Activated T-helper 1 cell treated with anti-CD3 and anti-CD28 coated beads, Interleukin-2, amount 50 U/mL, for 16 hours (primary cell): ENCODE data around the gene LCMT1.
A peak's percentile ranks its signal among the peaks of the same experiment; 100 is the strongest.
"Not testable (repeated sequence)": the region's sequence is repeated elsewhere in the genome, so short reads cannot be mapped to it uniquely, and the experiment has no call there.

Experiments
- DNase-seq, 2 donors: peaks; one replicate each; pipeline ENCODE4 v3.0.0-alpha.2; 2020; ENCODE audit warnings: low read depth in 1 of 2, low spot score in 1 of 2

LCMT1 gene

DNA sequence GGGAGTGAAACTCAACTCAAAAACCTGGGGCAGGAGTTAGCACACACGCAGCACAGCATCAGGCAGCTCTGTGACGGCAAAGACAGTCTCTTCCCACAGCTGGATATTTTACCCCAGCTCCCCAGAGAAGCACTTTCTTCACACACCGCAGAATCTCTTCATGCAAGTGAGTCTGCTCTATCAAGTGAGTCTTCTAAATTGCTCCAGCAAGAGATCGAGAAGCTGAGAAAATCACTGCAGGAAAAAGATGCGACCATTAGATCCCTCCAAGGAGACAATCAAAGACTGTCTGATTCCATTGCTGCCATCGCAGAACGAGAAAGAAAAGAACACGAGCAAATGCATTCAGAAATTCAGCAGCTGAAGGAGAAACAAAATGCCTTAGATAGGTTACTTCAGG, 16.9 kb upstream of the LCMT1 start:
- no peak for DNase-seq

DNA sequence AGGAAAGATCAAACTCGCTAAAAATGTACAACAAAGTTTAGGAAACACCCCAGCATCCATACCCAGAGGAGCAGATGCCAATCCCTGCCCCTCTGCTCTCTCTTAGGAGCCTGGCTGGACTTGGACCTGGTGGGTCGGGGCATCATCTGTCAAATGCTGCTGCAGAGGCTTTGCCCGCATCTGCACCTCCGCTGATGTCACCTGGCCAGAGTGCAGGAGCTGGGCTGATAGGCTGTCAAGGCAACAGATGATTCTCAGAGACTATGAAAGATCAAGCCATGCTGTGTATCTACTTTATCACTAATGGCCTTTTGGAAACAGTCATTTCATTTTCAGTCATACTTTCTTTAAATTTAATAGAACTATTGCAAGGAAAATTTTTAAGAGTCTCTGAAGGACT, 15.9 kb upstream of the LCMT1 start:
- DNase-seq = no peak

DNA sequence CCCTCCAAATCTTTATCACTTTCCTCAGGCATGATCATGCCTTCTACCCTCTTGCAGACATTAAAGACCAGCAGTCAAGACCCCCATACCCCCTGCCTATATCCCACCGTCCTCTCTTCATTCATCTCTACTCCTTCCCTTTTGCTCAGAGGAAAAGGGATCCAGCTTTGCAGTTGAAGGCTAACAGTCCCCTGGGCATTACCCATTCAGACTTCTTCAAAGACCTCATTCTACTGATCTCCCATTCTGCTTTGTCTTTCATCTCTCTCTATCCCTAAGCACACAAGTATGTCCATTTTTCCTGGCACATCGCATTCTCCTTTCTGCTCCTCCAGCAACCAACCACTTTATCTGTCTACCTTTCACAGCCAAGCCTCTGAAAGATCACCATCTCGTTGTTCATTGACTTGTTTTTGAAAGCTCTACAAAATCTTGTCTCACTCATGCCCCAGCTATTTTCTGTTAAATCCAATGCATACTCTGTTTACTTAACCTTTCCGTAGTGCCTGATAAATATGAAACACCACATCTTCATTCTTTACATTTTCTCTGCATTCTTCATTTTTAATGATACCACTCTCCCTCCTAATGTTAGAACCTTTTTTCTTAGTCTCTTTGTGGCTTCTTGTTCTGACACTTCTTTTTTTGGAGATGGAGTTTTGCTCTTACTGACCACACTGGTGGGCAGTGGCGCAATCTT, 14.1 kb upstream of the LCMT1 start:
- DNase-seq = no peak

DNA sequence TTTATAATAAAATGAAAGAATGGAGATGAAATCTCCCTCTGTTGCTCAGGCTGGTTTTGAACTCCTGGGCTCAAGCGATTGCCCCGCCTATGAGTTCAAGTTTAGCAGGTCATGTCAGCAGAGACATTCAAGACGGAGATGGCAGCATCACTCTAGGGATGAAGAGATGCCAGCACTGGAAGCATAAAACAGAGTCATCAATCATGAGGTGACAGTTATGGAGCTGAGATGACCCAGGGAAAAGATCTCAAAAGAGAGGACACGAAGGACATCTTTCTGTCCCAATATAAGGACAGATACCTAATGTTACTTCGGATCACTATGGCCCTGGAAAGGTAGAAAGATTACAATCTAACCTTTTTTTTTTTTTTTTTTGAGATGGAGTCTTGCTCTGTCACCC, 11.0 kb upstream of the LCMT1 start:
- no peak for DNase-seq

DNA sequence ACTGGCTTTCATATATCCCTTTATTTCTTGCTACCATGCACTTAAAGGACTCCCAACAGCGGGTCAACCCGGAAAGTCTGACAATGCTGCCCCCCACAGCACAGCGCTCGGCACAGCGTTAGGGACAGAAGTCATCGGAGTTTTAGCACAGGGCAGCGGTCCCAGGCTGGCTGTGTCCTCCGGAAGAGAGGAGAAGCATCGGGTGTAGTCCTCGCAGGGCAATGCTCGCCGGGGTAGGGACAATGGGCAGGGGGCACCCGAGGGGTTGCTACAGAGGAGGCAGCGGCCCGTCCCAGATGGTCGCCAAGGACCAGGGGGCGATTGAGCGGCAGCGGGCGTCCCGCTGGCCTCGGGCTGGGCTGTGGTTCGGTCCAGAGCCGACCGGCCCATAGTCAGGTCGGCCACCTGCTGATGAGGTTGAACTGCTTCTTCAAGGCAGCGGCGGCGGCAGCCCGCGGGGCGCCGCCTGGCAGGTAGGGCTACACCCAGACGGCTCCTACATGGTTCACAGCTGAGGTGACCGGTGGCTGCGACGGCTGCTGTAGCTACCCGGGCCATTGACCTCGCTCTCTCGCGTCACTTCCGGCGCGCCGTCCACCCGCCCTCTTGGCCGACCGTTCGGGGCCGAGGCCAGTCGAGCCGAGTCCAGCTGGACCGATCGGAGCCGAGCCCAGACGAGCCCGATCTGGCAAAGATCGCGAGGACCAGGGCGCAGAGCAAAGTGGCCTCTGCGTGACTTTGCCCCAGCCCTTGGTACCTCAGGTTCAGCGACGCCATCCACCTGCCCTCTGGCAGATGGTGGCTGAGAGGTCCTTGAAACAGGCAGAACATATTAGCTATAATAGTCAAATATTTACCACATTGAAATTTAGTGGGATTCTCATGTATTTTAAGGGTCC, 4.7 kb upstream of the LCMT1 start:
- peak; percentile 50 to 58 for DNase-seq

DNA sequence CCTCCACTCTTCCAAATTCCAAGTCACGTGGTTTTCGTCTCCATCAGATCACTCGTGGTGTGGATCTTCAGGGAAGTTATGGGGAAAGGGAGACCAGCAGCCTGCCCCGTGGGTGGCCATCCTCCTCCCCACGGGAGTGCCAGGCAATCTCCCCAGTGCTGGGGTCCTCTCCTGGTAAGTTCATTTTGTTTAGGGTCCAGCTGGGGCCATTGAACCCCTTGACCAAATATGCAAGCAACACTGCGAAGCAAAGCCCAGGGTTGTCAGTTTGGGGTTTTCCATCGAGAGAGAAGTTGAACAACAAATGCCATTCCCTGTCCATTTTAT, 4.1 kb upstream of the LCMT1 start:
- DNase-seq = no peak

DNA sequence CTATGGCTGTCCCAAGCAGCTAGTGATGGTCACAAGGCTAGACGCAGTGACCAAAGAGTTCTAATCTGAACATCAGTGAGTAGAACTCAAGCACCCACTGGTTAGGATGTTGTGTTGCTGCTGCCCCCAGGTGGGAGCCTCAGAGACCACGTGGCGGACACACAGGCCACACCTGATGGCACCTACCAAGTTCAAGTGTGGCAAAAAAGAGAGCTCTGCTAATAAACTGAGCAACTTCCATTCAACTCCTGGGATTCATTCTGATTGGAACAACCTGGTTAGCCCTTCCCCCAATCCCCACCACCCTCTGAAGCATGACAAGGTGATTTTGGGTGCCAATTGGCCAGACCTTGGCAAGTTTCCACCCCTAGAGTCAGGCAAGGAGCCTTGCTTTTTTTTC, 3.5 kb upstream of the LCMT1 start:
- DNase-seq = no peak

DNA sequence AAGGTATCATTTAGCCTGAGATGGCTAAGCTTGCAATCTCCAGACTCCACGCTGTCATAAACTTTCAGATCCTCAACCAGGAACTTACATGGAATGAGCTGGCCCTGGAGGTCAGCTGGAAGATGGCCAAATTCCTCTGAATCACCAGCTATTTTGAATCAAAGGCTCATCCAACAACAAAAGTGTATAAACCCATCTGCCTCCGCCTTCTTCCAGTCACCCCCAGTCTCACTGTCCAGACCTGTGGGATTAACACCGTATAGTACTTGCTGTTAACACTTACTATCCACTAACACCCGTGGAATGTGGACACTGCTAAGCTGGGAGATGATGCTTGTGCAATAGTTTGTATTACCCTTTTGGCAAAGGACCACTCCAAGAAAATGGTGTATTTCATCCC, 1.9 kb upstream of the LCMT1 start:
- DNase-seq = no peak

DNA sequence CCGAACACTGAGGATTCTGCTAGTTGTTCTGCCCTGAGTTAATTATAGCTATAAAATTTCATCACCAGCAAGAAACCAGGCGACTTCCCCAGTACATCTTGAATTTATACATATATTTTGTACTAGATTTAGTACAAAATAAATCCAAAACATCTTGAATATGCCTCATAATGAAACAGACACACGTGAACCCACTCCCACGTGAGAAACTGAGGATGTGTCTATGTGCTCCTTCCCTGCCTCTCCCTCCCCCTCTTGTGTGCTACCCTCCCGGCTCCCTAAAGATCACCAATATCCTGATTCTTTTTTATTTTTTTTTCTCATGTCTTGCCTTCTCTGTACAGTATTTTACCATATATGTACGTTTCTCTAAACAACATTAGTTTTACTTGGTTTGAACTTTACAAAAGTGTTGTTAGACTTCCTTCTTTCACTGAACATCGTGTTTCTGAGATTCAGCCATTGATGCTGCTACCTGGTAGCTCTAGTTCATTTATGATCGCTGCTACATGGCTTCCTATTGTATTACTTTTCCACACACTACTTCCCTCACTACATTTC, 1.1 kb upstream of the LCMT1 start:
- no peak for DNase-seq

DNA sequence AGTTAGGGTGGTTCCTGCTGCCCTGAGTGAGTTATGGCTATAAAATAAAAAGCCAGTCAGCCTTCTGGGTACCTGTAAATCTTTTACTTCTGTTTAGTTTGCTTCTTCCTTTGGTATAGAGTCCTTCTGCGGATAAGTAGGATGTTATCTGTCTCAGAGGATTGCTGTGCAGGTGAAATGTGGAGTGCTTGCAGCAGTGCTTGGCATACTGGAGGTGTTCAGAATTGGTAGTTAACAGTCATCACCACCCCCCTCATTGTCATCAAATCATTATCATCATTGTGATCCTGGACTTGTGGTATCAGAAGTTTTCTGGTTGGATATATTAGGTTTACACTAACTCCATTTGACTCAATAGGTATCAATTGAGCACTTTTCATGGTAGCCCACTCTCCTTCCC, 2.6 kb downstream of the LCMT1 start:
- DNase-seq = no peak

DNA sequence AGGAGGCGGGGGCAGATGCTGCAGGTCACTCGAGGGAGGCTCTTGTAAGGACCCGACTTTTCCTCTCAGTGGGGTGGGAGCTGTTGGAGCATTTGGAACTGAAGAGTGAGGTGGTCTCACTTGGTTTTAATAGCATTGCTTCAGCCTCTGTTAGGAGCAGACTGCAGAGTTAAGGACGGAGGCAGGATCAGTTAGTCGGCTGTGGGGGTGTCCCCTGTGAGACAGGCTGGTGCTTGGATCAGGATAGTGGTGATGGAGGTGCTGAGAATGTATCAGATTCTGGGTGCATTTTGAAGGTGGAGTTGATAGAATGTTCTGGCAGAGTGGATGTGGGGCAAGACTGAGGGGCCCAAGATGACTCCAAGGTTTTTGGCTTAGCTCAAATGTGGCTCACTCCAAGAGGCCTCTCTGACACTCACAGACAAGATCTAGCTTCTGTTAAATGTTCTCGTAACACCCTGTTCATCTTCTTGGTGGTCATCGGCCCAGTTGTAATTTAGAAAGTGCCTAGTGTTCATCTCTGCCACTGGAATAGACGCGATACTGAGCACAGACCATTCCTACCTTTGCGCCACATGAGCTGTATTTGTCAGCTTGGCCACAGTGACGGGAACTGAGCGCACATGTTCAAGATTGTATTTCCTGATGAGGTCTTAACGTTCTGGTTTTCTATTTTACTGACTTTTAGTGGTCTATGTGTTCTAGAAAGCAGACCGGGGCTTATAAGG, 7.5 kb downstream of the LCMT1 start:
- DNase-seq = no peak

DNA sequence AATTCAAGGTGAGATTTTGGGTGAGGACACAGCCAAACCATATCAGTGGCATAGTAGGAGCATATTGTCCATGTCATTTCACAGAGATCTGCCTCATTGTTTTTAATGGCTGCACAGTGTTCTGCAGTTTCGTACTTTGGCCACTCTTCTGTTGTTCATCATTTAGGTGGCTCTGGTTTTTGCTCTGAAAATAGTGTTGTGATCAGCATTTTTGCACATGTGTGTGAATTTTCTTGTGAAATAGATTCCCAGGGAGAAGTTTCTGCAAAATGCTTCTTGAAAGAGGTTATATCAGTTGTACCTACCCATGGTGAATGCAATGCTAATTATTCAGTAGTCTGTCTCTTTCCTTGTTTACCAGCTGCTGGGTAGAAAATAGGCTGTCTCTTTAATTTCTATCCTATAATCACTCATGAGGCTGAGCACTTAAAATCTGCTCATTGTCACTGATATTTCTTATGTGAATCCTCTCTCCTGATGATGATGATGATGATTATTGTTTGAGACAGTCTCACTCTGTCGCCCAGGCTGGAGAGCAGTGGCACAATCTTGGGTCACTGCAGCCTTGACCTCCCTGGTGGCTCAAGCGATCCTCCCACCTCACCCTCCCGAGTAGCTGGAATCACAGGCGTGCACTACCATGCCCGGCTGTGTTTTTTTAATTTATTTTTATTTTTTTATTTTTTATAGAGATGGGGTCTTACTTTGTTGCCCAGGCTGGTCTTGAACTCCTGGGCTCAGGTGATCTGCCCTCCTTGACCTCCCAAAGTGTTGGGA, 10.5 kb downstream of the LCMT1 start:
- DNase-seq = no peak

DNA sequence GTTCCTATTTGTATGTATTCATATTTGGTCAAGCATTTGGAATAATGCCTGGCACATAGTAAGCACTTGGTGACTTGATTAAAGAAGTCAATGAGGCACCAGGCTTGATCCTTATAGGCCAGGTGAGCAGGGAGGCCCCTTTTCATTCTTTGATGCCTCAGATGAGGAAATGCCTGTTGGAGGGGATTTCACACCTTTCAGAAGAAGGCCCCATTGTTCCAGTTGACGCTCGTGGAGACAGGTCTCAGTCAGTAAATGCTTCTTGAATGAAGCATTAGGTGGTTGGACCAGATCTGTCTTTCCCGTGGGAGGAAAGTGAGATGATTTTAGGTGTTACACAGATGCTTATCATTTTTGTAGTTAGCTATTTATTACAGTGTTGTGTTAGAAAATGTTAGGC, 13.0 kb downstream of the LCMT1 start:
- DNase-seq = no peak

DNA sequence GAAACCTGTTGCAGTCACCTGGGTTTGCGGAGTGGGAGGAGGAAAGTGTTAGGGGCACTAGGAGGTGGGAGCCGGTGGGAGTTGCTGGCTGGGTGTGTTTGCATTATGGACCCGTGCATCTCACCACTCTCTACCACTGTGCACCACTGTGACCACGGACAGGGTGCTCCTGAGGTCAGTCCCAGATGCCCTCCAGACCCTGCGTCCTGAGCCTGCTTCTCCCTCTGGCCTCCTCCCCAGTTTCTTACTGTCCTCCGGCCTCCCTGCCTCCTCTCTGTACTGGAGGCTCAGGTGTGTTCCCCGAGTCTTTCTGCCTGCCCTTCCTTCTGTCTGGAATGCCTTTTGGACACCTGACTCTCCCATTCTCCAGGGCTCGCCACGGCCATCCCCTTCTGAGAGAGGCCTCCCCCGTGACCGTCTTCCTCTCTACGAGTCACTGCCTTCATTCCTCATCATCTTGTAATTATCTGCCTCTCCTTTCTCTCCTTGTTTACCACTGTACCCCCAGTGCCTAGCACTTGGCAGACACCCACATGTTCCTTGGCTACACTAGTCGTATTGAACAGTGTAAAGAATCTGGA, 14.6 kb downstream of the LCMT1 start:
- DNase-seq = not testable (repeated sequence)

DNA sequence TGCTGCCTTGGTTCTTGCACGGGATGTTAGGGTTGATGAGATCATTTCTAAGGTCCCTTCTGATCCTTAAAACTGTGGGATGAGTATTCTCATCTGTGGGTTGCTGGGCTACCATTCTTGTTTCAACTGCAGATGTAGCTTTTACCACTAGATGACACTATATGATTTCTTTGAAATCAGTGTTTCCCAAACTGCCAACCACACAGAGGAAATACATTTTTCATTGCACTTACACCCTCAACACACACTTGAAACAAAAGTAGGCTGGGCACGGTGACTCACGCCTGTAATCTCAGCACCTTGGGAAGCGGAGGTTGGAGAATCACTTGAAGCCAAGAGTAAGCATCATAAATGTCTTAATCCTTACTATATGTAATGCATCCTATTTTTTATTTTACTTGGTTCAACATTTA, 15.3 kb downstream of the LCMT1 start:
- no peak for DNase-seq

DNA sequence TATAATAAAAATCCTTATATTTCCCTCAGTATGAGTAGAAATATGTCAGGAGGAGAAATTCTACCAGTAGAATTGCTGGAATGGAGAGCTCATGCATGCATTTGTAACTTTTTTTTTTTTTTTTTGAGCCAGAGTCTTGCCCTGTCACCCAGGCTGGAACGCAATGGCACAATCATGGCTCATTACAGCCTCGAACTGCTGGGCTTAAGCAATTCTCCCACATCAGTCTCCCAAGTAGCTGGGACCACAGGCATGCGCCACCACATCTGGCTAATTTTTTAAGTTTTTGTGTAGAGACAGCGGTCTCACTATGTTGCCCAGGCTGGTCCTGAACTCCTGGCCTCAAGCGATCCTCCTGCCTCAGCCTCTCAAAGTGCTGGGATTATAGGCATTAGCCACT, 21.2 kb downstream of the LCMT1 start:
- not testable (repeated sequence) for DNase-seq

DNA sequence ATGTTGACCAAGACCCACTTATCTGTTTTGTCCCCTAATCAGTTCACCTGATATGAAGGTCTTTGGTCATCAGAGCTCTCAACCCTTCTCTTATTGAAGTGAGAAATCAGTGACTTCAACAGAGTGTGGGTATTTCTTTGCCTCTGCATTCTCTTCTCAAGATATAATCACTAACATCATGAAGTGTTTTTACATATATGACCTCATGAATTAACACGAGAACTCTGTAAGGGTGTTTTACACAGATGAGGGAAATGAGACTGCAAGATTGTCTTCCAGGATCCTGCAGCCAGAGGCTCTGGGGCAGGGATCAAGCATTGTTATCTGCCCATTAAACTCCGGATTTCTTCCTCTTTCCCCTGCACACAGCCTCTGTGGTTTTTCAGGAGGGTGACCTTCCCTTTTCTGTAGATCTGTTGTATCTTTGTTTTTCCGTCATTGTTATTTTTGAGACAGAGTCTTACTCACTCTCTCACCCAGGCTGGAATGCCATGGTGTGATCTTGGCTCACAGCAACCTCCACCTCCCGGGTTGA, 22.7 kb downstream of the LCMT1 start:
- DNase-seq = no peak

DNA sequence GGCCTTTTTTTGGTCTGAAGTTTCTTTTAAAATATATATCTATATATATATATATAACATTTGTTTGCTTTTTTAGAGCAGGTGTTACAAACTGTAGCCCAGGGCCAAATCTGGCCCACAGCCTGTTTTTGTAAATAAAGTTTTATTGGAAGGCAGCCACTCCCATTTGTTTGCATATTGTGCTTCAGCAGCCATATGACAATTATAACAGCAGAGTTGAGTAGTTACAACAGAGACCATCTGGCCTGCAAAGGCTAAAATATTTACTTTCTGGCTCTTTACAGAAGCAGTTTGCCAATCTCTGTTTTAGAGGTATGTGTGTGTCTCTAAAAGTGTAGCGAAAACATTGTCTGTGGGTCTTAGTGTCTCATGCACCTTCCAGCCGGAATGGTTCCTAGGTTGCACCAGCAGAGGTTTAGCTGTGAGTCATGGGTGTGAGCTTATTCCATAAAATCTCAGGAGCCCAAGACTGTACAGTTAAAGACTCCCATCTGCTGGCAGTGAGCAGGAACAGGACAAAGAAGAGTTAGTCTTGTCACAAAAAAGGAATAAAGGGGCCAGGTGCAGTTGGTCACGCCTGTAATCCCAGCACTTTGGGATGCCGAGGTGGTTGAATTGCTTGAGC, 23.8 kb downstream of the LCMT1 start:
- no peak for DNase-seq

DNA sequence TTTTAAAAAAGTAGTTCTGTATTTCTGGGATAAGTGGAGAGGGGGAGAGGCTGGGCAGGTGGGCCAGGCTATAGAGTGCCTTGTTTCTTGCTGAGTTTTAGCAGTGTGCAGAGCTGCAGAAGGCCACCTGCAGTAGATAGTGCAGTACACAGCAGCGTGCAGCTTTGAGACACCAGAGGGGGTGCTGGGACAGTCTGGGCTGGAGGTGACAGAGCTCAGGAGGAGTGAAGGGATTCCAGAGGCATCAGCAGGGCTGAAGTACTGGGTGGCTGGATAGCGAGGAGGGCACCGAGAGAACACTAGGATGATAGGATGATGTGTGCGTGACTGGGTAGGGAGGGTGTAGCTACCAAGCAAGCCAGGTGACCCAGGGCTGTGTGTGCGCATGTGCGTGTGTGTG, 26.6 kb downstream of the LCMT1 start:
- no peak for DNase-seq

DNA sequence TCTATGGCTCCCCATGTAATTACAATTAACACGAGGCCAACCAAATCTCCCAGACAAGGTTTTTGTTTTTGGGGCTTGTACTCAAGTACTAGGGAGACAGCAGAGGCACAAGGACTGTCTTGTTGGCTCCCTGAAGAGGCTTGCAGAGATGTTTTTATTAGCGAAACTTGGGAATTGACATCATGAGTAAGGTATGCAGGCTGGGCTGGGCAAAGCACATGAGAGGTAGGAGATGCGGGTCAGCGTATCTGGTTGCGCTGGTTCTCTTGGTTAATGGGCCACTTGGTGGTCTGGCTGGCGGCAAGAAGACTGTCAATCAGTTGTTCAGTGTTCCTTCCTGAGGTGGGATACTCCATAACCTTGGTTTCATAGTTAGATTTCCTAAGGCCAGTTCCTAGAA, 28.9 kb downstream of the LCMT1 start:
- DNase-seq = no peak
